ENCODE measurements around the gene ADARB1. TPM values are rescaled to one million over a fixed set of nuclear protein-coding genes. Genes with fewer than 3 reads are reported as not detected.

ADARB1 gene
- polyA plus RNA-seq, 1 experiment = 25.3 TPM

DNA sequence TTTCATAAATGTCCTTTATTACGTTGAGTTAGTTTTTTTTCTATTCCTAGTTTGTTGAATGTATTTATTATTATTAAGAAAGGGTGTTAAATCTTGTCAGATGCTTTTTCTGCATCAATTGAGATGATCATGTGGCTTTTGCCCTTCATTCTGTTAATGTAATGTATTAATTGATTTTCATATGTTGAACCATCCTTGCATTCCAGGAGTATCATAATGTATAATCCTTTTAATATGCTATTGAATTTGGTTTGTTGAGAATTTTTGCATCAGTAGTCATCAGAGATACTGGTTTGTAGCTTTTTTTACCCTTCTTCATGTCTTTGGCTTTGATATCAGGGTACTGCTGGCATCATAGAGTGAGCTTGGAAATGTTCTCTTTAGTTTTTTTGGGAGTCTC is 113.3 kb downstream of the ADARB1 start:
- POLR2A ChIA-PET = no interaction called here
- H3K27ac ChIP-seq (ENCODE audit: low read depth, low read length) = no peak overlapping the region
- H3K4me3 ChIP-seq (ENCODE audit: low read depth, low read length) = no peak overlapping the region
- TF ChIP-seq, protein P1, sequence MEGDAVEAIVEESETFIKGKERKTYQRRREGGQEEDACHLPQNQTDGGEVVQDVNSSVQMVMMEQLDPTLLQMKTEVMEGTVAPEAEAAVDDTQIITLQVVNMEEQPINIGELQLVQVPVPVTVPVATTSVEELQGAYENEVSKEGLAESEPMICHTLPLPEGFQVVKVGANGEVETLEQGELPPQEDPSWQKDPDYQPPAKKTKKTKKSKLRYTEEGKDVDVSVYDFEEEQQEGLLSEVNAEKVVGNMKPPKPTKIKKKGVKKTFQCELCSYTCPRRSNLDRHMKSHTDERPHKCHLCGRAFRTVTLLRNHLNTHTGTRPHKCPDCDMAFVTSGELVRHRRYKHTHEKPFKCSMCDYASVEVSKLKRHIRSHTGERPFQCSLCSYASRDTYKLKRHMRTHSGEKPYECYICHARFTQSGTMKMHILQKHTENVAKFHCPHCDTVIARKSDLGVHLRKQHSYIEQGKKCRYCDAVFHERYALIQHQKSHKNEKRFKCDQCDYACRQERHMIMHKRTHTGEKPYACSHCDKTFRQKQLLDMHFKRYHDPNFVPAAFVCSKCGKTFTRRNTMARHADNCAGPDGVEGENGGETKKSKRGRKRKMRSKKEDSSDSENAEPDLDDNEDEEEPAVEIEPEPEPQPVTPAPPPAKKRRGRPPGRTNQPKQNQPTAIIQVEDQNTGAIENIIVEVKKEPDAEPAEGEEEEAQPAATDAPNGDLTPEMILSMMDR (IDR thresholded peaks at IDR 0.05; ENCODE audit: low read depth, low read length) = no peak
- DNase-seq (ENCODE audit: low read depth, low spot score) = no peak
- CTCF ChIA-PET = no interaction called here
- no peaks in the 10 kb centered on the region for H3K27me3 ChIP-seq (ENCODE audit: control insufficient read depth, insufficient read depth, low read length)
- H3K9me3 ChIP-seq (ENCODE audit: control insufficient read depth, insufficient read depth, low read length) = peaks cover 5% of the 10 kb centered on the region; the same call in 1 of the 2 replicates

DNA sequence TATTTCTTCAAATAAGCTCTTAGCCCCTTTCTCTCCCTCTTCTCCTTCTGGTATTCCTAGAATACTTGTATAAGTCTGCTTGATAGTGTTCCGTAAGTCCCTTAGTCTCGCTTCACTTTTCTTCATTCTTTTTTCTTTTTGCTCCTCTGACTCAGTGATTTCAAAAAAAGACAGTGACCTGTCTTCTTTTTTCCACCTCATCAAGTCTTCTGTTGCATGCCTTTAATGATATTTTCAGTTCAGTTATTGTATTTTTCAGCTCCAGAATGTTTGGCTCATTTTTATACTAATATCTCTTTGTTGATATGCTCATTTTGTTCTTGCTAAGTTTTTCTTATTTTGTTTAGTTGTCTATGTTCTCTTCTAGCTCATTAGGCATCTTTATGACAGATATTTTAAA is 115.6 kb downstream of the ADARB1 start:
- Histone ChIP-seq H3K9me3 (ENCODE audit: control insufficient read depth, insufficient read depth, low read length) (peaks cover 5% of the 10 kb centered on the region; the same call in 1 of the 2 replicates), H3K27me3 (ENCODE audit: control insufficient read depth, insufficient read depth, low read length) (no peaks in the 10 kb centered on the region), H3K27ac (ENCODE audit: low read depth, low read length) (no peak overlapping the region), H3K4me3 (ENCODE audit: low read depth, low read length) (no peak overlapping the region)
- TF ChIP-seq, protein P1 (IDR thresholded peaks at IDR 0.05; ENCODE audit: low read depth, low read length) = no peak
- DNase-seq (ENCODE audit: low read depth, low spot score) = no peak
- CTCF ChIA-PET = interaction anchor here (1.3 kb wide), 1 partner anchor 50 kb away, joined by 3 read pairs; no protein-coding TSS in a partner anchor
- POLR2A ChIA-PET = no interaction called here

DNA sequence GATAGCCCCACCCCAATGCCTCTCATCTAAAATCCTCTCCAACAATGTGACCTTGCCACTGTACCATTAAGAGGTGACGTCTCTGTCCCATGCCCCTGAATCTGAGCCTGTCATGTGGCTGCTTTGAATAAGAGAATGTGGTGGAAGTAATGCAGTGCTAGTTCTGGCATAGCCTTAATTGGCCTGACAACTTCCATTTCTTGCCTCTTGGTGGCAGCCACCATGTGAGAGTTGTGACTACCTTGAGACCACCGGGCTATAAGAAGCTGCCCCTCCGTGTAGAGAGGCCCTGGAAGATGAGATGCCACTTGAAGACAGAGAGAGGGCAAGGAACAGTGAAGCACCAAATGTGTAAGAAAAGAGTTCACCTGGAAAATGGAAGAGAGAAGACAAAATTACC is 118.0 kb downstream of the ADARB1 start:
- TF ChIP-seq, protein P1 (IDR thresholded peaks at IDR 0.05; ENCODE audit: low read depth, low read length) = no peak
- CTCF ChIA-PET = no interaction called here
- no peak for DNase-seq (ENCODE audit: low read depth, low spot score)
- no peak overlapping the region for H3K27ac ChIP-seq (ENCODE audit: low read depth, low read length)
- H3K4me3 ChIP-seq (ENCODE audit: low read depth, low read length) = no peak overlapping the region
- peaks cover 5% of the 10 kb centered on the region; the same call in 1 of the 2 replicates for H3K9me3 ChIP-seq (ENCODE audit: control insufficient read depth, insufficient read depth, low read length)
- POLR2A ChIA-PET = no interaction called here
- H3K27me3 ChIP-seq (ENCODE audit: control insufficient read depth, insufficient read depth, low read length) = no peaks in the 10 kb centered on the region

DNA sequence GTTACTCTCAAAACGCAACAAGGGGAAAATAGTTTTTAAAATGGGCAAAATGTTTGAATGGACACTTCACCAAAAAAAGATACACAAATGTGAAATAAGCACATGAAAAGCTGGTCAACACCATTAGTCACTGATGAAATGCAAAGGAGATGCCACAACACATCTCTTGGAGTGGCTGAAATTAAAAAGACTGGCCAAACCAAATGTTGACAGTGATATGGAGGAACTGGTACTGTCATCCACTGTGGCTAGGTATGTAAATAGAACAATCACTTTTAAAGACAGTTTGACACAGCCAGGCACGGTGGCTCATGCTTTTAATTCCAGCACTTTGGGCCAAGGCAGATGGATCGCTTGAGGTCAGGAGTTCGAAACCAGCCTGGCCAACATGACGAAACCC is 122.2 kb downstream of the ADARB1 start:
- no peaks in the 10 kb centered on the region for H3K27me3 ChIP-seq (ENCODE audit: control insufficient read depth, insufficient read depth, low read length)
- ChIA-PET CTCF (interaction anchor here (0.8 kb wide), 1 partner anchor 14 kb away, joined by 3 read pairs; no protein-coding TSS in a partner anchor), POLR2A (interaction anchor here (0.7 kb wide), 1 partner anchor 9 kb away, joined by 5 read pairs; no protein-coding TSS in a partner anchor)
- TF ChIP-seq, protein P1 (IDR thresholded peaks at IDR 0.05; ENCODE audit: low read depth, low read length) = no peak
- no peak overlapping the region for H3K27ac ChIP-seq (ENCODE audit: low read depth, low read length)
- H3K4me3 ChIP-seq (ENCODE audit: low read depth, low read length) = no peak overlapping the region
- no peaks in the 10 kb centered on the region; the same call in 1 of the 2 replicates for H3K9me3 ChIP-seq (ENCODE audit: control insufficient read depth, insufficient read depth, low read length)
- DNase-seq (ENCODE audit: low read depth, low spot score) = no peak

DNA sequence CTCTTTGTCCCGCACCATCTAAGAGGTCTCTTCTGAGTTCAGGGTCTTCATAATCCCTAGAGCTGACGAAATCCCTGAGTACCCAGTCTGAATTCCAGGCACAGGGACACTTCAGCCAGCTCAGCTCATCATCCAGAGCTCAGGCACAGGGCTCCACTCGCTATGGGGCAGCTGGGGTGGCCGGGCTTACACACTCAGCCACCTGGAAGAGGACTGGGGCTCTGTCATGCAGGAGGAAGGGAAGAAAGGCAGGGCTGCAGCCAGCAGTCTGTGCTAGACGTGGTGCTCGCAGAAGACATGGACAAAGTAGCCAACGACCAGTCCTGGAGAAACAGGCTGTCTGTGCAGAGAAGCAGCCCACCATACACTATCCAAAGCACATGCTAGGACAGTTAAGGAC is 124.8 kb downstream of the ADARB1 start:
- TF ChIP-seq, protein P1 (IDR thresholded peaks at IDR 0.05; ENCODE audit: low read depth, low read length) = no peak
- no peaks in the 10 kb centered on the region; the same call in 1 of the 2 replicates for H3K9me3 ChIP-seq (ENCODE audit: control insufficient read depth, insufficient read depth, low read length)
- ChIA-PET CTCF (no interaction called here), POLR2A (no interaction called here)
- no peak overlapping the region for H3K27ac ChIP-seq (ENCODE audit: low read depth, low read length)
- no peak for DNase-seq (ENCODE audit: low read depth, low spot score)
- H3K27me3 ChIP-seq (ENCODE audit: control insufficient read depth, insufficient read depth, low read length) = no peaks in the 10 kb centered on the region
- no peak overlapping the region for H3K4me3 ChIP-seq (ENCODE audit: low read depth, low read length)

Data from AG04450 (cell line).